ENCODE data around the gene FYCO1. TPM values are rescaled to one million over a fixed set of nuclear protein-coding genes. Genes with fewer than 3 reads are reported as not detected.

Gene FYCO1
- total and polyA plus RNA-seq, 2 of the 8 experiments (the other 6 are each of a cell fraction or from before 2014, with no cell fraction given), result 4.8 to 10.8 TPM

DNA sequence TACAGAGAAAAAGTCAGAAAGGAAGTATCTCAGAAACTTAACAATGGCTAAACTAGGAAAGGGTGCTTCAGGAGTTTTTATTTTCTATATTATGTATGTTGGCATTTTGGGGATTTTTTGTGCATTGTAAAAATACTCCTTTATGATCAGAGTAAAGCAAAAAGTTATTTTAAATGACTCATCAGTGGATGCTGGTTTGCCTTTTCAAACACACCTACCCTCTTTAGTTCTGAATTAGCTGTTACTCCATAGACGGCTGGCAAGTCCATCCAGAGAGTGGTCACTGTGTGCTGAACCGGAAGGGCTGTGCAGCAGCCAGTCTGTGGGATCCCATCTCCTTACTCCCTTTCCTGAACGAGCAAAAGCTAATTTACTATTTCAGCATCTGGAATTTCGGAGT lies 108.3 kb downstream of the FYCO1 start (continued):
- TF ChIP-seq BRCA1 (IDR thresholded peaks at IDR 0.05; ENCODE audit: low read depth, low read length) (no peak), BACH1 (IDR thresholded peaks at IDR 0.05; ENCODE audit: low read length) (no peak)
